Mucosa of rectum (tissue), 2 donors: ENCODE data around the gene RRAGC.

Experiments used
- H3K27ac ChIP-seq, 2 donors: one replicate each; pipeline ENCODE4 v1.7.0; 2013; ENCODE audit warnings: inconsistent platforms in 2 of 2, low read depth in 2 of 2, low read length in 2 of 2
- H3K27me3 ChIP-seq, 2 donors: one replicate each; pipeline ENCODE4 v1.7.0; 2013; ENCODE audit warnings: low read length in 2 of 2; ENCODE audit not compliant: control insufficient read depth in 2 of 2, insufficient read depth in 2 of 2
- H3K36me3 ChIP-seq, 2 donors: one replicate each; pipeline ENCODE4 v1.7.0; 2013; ENCODE audit warnings: low read length in 2 of 2; ENCODE audit not compliant: control insufficient read depth in 2 of 2, insufficient read depth in 2 of 2
- H3K4me1 ChIP-seq, 2 donors: one replicate each; pipeline ENCODE4 v1.7.0; 2013; ENCODE audit warnings: low read length in 2 of 2, mild to moderate bottlenecking in 1 of 2; ENCODE audit not compliant: control insufficient read depth in 2 of 2, insufficient read depth in 2 of 2
- H3K4me3 ChIP-seq, 2 donors: one replicate each; pipeline ENCODE4 v1.7.0; 2013; ENCODE audit warnings: low read length in 2 of 2
- H3K9ac ChIP-seq, 2 donors: one replicate each; pipeline ENCODE4 v1.7.0; 2013; ENCODE audit warnings: low read length in 2 of 2, low read depth in 1 of 2, mild to moderate bottlenecking in 1 of 2
- H3K9me3 ChIP-seq, 2 donors: one replicate each; pipeline ENCODE4 v1.7.0; 2013; ENCODE audit warnings: low read length in 2 of 2; ENCODE audit not compliant: control insufficient read depth in 2 of 2
- donor health status: healthy.
- donor health status: Normal muscosa, but diverticular disease.

Gene RRAGC

DNA sequence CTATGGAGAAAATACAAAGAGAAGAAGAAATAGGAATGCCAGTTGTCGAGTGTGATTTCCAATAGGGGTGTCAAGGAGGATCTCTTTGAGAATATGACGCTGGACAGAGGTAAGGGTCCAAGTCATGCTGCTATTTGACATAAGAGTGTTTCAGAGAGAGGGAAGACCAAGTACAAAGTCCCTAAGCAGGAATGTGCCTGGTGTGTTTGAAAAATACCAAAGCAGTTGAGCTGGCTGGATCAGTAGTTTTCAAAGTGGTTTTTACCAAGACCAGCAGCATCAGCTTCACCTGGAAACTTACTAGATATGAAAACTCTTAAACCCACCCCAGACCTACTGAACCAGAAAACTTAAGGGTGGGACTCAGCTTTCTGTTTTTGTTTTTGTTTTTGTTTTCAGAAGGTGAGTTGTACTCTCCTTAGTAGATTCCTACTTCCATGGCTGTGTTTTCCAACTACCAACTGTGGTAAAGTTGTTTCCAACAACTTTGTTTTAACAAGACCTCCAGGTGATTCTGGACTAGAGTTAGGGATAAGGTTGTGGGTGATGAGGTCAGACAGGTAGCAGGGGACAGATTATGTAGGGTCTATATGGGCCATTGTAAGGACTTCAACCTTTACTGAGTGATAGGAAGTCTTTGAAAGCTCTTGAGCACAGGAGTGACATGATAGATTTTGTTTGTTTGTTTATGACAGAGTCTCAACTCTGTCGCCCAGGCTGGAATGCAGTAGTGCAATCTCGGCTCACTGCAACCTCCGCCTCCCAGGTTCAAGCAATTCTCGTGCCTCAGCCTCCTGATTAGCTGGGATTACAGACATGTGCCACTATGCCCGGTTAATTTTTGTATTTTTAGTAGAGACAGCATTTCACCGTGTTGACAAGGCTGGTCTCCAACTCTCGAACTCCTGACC lies 29.1 kb upstream of the RRAGC start:
- no peaks in the 10 kb centered on the region for H3K27me3 ChIP-seq
- no peak overlapping the region for H3K27ac ChIP-seq
- peaks cover 0 to 10% of the 10 kb centered on the region in 2 donors for H3K36me3 ChIP-seq
- no peak overlapping the region for H3K9ac ChIP-seq
- no peak overlapping the region for H3K4me3 ChIP-seq
- no peaks in the 10 kb centered on the region for H3K4me1 ChIP-seq
- H3K9me3 ChIP-seq: no peaks in the 10 kb centered on the region

DNA sequence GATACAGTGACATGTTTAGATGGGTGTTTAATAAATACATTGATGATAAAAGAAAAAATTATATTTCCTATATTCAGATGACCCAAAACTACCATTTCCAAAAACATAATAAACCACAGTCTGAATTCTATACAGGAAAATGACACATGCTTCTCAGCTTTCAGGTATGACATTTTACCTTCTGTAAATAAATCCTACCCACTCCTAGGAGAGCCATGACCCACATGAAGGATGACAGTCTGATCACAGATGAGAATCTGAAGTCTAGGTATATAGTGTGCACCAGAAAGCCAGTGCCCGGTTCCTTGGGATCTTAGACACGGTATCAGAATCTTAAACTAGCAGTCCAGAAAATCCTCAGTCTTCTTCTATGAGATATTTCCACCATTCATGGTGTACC lies 25.5 kb upstream of the RRAGC start:
- Histone ChIP-seq H3K9ac (no peak overlapping the region), H3K27ac (no peak overlapping the region), H3K9me3 (no peaks in the 10 kb centered on the region), H3K4me3 (no peak overlapping the region), H3K36me3 (peaks cover 0 to 5% of the 10 kb centered on the region in 2 donors), H3K27me3 (no peaks in the 10 kb centered on the region), H3K4me1 (no peaks in the 10 kb centered on the region)

- no peaks in the 10 kb centered on the region for H3K9me3 ChIP-seq
- H3K27ac ChIP-seq: no peak within 1 kb of the TSS
- H3K27me3 ChIP-seq: no peaks in the 10 kb centered on the region
These were observed 21.9 kb upstream of the RRAGC start, which contains the start of gene GJA9 for GRCh38 chr1:38881487-38881886. TSS of gene GJA9 (minus strand) at chr1:38881587. CDS start at chr1:38876098, 5,489 bp downstream.

GRCh38 chr1:38875811-38876210 lies 16.2 kb upstream of the RRAGC start:
- Histone ChIP-seq H3K9me3 (no peaks in the 10 kb centered on the region), H3K27me3 (no peaks in the 10 kb centered on the region), H3K27ac (no peak overlapping the region), H3K4me3 (no peak overlapping the region), H3K9ac (no peak overlapping the region), H3K4me1 (peaks cover 8 to 13% of the 10 kb centered on the region in 2 donors), H3K36me3 (no peaks in the 10 kb centered on the region)

More at GRCh38 chr1:38881487-38881886, 21.9 kb upstream of the RRAGC start, which contains the start of gene GJA9:
- Histone ChIP-seq H3K36me3 (no peaks in the 10 kb centered on the region), H3K9ac (no peak within 1 kb of the TSS), H3K4me1 (no peaks in the 10 kb centered on the region), H3K4me3 (no peak within 1 kb of the TSS)

DNA sequence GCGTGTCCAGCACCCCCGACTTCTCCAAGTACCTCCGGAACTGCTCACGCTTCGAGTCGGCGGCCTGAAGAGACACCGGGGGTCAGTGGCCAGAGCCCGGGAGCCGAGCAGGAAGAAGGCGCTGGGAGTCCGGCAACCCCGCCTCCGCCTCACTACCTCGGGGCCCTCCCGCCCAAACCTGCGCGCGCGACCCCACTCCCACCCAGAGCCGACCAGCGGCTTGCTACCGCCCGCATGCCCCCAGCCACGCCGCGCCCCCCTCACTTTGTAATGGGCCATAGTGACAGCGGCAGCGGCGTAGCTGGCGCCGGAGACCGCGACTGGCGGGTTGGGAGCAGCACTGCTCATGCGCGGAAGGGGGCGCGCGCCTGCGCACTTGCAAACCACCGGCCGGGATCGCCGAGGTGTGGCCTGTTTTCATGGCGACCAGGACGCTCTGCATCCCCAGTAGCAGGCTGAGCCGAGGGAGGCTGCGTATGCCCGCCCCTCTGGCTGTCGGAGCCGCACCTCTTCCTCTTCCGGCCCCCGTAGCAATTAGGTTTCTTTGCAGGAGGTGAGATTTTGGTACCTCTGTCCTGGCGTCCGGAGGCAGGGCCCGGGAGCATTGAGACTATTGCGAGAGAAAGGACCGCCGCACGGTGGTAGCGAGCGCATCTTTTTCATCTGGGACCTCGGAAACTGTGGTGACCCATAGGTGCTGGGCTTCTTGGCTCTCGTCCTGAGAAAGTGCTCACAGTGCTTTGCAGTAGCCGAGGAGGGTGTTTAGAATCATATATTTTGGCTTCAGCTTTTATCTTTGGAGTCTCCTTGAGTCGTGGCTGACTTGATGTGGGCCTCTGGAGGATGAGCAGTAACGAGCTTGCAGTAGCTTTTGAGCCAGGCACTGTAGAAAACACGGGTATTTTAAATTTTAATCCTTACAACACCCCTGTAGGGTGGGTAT lies 13.7 kb upstream of the RRAGC start, which contains the start of gene MYCBP:
TSS of gene MYCBP (minus strand) at position 322 of the 943 bp plus-strand sequence. CDS start at position 279, 43 bp downstream.
- Histone ChIP-seq H3K27ac (peak within 1 kb of the TSS; percentile 48 to 65), H3K36me3 (no peaks in the 10 kb centered on the region), H3K9ac (peak within 1 kb of the TSS; percentile 76 to 77), H3K4me1 (peaks cover 8 to 13% of the 10 kb centered on the region in 2 donors), H3K9me3 (no peaks in the 10 kb centered on the region), H3K4me3 (peak within 1 kb of the TSS; percentile 85 to 91), H3K27me3 (no peaks in the 10 kb centered on the region)

DNA sequence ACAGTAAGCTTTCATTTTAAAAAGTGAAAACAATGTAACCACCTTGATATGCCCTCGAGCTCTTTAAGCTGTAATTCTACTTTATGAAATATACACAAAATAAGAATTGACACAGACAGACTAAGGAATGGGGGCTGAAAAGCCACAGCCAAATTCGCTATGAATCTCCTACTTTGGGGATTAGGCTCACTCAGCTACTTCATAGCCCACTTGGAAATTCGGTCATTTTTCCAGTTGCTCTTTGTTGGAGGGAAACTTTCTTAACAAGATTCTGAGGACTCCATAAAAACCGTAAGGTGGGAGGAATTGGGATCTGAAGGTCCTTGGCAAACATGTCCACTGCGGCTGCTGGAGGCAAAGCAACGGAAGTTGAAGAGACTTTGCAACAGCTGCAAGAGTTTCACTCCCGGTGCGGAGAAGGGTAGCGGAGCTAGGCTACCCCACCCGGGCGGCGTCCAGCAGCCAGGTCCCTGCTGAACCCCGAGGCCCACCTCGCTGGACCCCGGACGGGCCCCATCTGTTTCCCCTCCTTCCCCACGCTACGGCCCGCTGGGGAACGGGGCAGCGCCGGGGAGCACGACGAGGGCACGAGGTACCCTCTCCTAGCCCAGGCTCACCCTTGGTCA lies 12.9 kb upstream of the RRAGC start:
- H3K27ac ChIP-seq: peak overlapping the region; percentile 37 to 65
- H3K9ac ChIP-seq: peak overlapping the region; percentile 76 to 77
- H3K9me3 ChIP-seq: no peaks in the 10 kb centered on the region
- H3K27me3 ChIP-seq: no peaks in the 10 kb centered on the region
- H3K4me3 ChIP-seq: peak overlapping the region; percentile 85 to 91
- peaks cover 8 to 13% of the 10 kb centered on the region in 2 donors for H3K4me1 ChIP-seq
- H3K36me3 ChIP-seq: peaks cover 0 to 2% of the 10 kb centered on the region in 2 donors

- Histone ChIP-seq H3K27me3 (no peaks in the 10 kb centered on the region), H3K9ac (no peak overlapping the region), H3K27ac (no peak overlapping the region), H3K4me1 (peaks cover 8 to 13% of the 10 kb centered on the region in 2 donors), H3K4me3 (no peak overlapping the region), H3K36me3 (peaks cover 3 to 4% of the 10 kb centered on the region in 2 donors), H3K9me3 (no peaks in the 10 kb centered on the region)
These were observed 11.4 kb upstream of the RRAGC start for GRCh38 chr1:38870996-38871395.

GRCh38 chr1:38867208-38867607 lies 7.6 kb upstream of the RRAGC start:
- peaks cover 2 to 3% of the 10 kb centered on the region in 2 donors for H3K4me1 ChIP-seq
- no peak overlapping the region for H3K9ac ChIP-seq
- no peak overlapping the region for H3K4me3 ChIP-seq
- H3K9me3 ChIP-seq: no peaks in the 10 kb centered on the region
- H3K27ac ChIP-seq: no peak overlapping the region
- H3K36me3 ChIP-seq: peaks cover 10 to 14% of the 10 kb centered on the region in 2 donors
- no peaks in the 10 kb centered on the region for H3K27me3 ChIP-seq

DNA sequence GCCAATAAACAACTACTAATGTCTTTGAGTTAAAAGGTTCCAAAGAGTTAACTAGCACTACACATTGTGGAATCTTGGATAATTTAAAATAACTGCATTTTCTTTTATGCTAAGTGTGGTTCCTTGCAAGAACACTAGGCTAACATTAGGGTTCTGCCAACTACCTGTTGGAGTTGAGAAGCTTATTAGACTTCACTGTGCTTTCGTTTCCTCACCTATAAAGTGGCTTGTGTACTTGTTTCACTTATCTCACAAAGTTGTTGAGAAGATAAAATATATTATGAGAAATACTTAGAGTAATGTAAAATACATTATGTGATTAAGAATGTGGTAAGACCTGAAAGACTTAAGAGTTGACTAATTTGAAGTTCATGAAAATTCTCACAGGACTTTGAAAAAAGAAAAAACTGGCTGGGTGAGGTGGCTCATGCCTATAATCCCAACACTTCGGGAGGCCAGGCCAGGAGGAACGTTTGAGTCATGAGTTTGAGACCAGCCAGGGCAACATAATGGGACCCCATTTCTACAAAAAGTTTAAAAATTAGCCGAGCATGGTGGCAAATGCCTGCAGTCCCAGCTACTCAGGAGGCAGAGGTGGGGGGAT lies 5.6 kb upstream of the RRAGC start:
- Histone ChIP-seq H3K36me3 (peaks cover 10 to 14% of the 10 kb centered on the region in 2 donors), H3K4me1 (peaks cover 2 to 7% of the 10 kb centered on the region in 2 donors), H3K27me3 (no peaks in the 10 kb centered on the region)

More for the DNA sequence above, 5.6 kb upstream of the RRAGC start:
- Histone ChIP-seq H3K9me3 (no peaks in the 10 kb centered on the region), H3K27ac (no peak overlapping the region), H3K9ac (no peak overlapping the region), H3K4me3 (no peak overlapping the region)
